AG10803 (cell line): ENCODE results near the gene CTIF.

Experiments used
- DNase-seq: peaks from one replicate; pipeline ENCODE4 v3.0.0; 2010; ENCODE audit warnings: low read depth
- H3K4me3 ChIP-seq: 2 replicates; pipeline ENCODE4 v1.5.1; 2011; ENCODE audit warnings: mild to moderate bottlenecking, low read length, control low read depth
- TF ChIP-seq, protein P1 (sequence below): conservative IDR thresholded peaks from 2 replicates; pipeline ENCODE4 v1.5.1; 2011; ENCODE audit warnings: mild to moderate bottlenecking, low read length, control low read depth, inconsistent platforms

Gene CTIF

GRCh38 chr18:48819276-48819675, 280.4 kb downstream of the CTIF start:
- DNase-seq = no peak
- no peak overlapping the region for H3K4me3 ChIP-seq
- TF ChIP-seq, protein P1, sequence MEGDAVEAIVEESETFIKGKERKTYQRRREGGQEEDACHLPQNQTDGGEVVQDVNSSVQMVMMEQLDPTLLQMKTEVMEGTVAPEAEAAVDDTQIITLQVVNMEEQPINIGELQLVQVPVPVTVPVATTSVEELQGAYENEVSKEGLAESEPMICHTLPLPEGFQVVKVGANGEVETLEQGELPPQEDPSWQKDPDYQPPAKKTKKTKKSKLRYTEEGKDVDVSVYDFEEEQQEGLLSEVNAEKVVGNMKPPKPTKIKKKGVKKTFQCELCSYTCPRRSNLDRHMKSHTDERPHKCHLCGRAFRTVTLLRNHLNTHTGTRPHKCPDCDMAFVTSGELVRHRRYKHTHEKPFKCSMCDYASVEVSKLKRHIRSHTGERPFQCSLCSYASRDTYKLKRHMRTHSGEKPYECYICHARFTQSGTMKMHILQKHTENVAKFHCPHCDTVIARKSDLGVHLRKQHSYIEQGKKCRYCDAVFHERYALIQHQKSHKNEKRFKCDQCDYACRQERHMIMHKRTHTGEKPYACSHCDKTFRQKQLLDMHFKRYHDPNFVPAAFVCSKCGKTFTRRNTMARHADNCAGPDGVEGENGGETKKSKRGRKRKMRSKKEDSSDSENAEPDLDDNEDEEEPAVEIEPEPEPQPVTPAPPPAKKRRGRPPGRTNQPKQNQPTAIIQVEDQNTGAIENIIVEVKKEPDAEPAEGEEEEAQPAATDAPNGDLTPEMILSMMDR = no peak

GRCh38 chr18:48819781-48820482, 281.1 kb downstream of the CTIF start:
- H3K4me3 ChIP-seq = no peak overlapping the region
- TF ChIP-seq, protein P1 = no peak
- DNase-seq = no peak

DNA sequence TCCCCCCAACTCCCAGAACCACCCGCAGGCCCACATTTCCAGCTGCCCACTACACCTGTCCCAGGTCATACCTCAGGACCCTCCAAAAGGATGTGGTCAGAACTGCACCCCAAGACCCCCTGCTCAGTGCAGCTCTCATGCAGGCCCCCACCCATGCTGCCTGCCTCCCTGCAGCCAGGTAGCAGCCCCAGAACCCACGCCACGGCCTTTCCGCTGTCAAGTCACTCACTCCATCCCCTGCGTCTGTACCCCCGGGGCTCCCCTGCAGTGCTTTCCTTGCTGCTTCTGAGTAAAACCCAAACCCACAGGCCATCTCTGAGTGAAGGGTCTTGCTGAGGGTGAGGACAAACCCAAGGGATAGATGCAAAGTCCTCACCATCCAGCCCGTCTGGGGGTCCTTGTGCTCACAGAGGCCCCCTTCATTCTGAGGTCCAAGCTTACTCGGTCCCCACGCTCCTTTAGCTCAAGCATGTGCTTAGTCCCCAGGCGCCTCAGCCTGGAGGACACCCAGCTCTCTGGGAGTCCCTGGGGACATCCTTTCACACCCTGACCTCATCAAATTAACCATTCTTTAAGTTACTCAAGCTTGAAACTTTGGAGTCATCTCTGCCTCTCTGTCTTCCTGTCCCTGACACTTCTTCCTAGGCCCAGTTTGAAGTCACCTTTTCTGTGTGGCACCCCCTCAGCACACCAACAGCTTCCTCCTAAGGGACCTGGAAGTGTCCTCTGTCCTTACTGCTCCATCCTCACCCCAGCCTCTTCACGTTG, 281.8 kb downstream of the CTIF start:
- no peak overlapping the region for H3K4me3 ChIP-seq
- TF ChIP-seq, protein P1 = no peak
- no peak for DNase-seq

- DNase-seq = no peak
- no peak overlapping the region for H3K4me3 ChIP-seq
- TF ChIP-seq, protein P1 = no peak
Observed at GRCh38 chr18:48821251-48821590, 282.4 kb downstream of the CTIF start.

- no peak for DNase-seq
- H3K4me3 ChIP-seq = no peak overlapping the region
- TF ChIP-seq, protein P1 = no peak
Observed at GRCh38 chr18:48821845-48822244, 283.0 kb downstream of the CTIF start.

- H3K4me3 ChIP-seq = no peak overlapping the region
- TF ChIP-seq, protein P1 = no peak
- DNase-seq = no peak
Observed at GRCh38 chr18:48824231-48824970, 285.6 kb downstream of the CTIF start.
